GM21360 (cell line): Measurements from ENCODE around the gene LCN6.
"Not testable (repeated sequence)": the region's sequence is repeated elsewhere in the genome, so short reads cannot be mapped to it uniquely, and the experiment has no call there.

ENCODE experiments used
- ATAC-seq: cut with Tn5 transposase; IDR thresholded peaks from one replicate; pipeline ENCODE4 v1.9.1; 2021; ENCODE audit warnings: mild to moderate bottlenecking, moderate library complexity; ENCODE audit not compliant: unreplicated experiment

The LCN6 gene, protein sequence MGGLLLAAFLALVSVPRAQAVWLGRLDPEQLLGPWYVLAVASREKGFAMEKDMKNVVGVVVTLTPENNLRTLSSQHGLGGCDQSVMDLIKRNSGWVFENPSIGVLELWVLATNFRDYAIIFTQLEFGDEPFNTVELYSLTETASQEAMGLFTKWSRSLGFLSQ

DNA sequence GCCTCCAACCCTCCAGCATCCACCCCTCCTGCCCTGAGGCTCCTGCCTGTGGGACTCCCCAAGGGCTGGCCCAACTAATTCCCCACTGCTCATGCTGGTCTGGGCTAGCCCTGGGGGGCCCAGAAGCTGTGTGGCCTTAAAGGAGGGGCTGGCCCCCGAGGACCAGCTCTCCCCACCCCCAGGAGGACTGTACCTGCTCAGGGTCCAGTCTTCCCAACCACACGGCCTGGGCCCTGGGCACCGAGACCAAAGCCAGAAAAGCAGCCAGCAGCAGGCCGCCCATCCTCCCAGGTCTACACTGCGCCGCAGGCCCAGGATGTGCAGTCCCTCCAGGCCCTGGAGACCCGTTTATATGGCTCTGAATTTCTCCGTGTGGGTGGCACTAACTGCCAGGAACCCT is at the start of gene LCN6:
Gene LCN6 (minus strand): TSS at position 325 of the 400 bp plus-strand sequence. CDS start 42 bp downstream, at position 283.
- no peak for ATAC-seq

DNA sequence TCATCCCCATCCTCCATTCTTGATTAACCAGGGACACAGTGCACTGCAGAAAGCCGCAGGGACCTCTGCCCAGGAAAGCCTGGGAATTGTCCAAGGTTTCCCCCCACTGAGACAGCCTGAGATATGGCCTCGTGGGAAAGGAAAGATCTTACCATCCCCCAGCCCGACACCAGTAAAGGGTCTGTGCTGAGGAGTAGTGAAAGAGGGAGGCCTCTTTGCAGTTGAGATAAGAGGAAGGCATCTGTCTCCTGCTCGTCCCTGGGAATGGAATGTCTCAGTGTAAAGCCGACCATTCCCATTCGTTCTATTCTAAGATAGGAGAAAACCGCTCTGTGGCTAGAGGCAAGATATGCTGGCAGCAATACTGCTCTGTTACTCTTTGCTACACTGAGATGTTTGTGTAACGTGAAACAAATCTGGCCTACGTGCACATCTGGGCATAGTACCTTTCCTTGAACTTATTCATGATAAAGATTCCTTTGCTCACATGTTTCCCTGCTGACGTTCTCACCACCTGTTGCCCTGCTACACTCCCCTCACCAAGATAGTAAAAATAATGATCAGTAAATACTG is 48.5 kb upstream of the LCN6 start:
- ATAC-seq, result not testable (repeated sequence)

DNA sequence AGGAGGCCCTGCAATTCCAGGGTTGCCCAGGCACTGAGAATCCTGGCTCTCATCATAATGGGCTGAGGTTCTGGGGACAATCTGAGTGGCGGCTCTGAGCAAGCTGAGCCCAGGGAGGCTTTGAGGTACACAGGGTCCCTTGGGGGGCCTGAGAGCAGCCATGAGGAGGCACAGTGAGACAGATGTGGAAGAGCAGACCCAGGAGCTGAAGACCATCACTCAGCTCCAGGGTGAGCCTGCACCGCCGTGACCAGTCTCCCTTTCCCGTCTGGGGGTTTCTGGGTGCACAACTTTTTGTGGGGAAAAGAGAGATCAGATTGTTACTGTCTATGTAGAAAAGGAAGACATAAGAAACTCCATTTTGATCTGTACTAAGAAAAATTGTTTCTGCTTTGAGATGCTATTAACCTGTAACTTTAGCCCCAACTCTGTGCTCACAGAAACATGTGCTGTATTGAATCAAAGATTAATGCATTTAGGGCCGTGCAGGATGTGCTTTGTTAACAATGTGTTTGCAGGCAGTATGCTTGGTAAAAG is 48.0 kb upstream of the LCN6 start, which contains the start of gene CCDC183:
Gene CCDC183 (plus strand): TSS at position 101 of the 537 bp plus-strand sequence. CDS start 60 bp downstream, at position 161.
- ATAC-seq, result no peak

DNA sequence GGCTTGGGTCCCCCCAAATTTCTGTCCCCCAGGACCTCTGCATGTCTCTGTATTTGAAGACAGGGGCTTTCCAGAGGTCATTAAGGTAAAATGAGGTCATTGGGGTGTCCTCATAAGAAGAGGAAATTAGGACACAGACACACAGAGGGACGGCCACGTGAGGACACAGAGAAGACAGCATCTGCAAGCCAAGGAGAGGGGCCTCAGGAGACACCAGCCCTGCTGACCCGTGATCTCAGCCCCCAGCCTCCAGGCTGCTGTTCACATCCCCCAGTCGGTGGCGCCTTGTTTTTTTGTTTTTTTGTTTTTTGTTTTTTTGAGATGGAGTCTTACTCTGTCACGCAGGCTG is 46.6 kb upstream of the LCN6 start:
- ATAC-seq, result no peak

DNA sequence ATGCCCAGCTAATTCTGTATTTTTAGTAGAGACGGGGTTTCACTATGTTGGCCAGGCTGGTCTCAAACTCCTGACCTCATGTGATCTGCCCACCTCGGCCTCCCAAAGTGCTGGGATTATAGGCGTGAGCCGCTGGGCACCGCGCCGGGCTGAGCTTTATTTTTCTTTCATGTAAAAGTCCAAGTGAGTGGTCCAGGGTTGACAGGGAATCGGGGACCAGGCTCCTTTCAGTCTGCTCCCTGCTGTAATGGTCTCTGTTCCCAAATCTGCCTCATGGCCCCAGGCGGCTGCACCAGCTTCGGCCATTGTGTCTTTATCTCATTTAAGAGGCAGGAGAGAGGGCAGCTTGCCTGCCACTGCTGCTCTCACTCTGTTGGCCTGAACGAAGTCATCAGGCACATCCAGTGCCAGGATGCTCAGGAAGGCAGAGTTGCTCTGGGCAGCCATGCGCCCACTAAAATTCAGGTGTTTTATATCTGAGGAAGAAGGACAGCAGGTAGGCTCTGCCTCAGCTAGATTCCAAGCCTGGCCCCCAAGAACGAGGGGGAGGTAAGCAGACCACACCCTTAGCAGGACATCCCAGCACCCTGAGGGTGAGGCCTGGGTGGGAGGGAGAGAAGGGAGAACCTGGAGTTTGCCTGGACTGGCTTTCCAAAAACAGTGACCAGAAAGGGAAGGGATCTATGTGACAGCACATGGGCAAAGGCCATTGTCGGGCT is 46.1 kb upstream of the LCN6 start:
- no peak for ATAC-seq

DNA sequence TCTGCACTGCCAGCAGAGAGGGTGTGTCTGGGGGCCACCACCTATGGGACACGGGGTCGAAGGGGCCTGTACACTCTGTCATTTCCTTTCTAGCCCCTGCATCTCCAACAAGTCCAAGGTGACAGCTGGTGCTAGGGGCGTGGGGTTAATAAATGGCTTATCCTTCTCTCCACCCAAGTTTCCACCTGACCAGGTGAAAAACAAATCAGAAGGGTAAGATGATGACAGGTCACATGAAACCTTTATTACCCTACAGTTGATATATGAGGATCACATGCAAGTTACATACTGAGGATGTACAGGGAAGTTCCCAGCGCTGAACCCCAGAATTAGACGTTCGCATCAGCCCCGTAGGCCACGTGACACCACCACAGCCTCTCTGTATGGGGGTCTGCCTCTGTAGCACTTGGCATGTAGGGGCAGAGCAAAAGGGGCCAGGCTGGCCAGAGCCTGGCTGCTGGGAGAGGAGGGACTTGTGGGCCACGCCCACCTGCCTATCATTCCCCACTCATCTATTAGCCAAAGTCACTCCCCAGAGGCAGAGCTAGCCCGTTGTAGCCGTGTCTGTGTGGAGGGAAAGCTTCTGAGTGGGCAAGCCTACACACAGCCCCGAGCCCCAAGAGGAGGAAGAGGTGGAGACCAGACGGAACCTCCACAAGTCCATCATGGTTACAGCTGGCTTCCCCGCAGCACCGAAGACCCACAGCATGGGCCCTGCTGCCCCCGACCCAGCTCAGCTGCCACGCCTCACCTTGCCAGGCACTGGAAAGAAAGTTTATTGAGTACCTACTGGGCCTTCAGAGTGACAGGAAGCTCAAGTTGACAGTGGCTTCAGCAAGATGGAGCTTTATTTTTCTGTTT is 45.0 kb upstream of the LCN6 start:
- no peak for ATAC-seq

DNA sequence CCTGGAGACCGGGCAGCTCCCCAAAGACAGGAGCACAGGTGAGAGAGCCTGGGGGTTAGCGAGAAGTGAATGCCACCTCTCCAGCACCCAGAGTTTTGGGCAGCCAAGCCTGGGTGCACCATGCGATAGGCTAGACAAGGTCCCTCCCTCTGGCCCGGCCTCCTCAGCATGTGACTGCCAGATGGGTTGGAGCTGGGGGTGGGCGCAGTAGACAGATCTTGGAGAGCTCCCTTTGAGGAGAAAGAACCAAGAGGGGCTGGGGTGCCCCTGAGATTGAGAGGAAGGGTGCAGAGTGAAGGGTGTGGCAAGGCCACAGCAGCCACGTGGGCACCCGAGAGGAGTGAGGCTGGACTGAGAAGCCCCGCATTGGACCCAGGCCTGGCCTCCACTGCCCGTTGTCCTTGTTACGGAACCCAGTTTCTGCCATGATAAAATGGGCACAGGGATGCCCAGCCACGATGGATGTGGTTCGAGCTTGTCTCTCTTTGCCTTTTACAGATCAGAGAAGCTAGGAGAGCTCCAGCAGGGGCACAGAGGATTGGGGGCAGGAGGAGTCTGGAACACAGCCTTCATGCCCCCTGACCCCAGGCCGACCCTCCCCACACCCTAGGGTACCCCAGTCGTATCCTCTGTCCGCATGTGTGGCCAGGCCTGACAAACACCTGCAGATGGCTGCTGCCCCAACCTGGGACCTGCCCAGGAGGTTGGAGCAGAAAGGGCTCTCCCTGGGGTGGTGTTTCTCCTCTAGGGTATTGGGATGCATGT is 44.2 kb upstream of the LCN6 start:
- no peak for ATAC-seq

DNA sequence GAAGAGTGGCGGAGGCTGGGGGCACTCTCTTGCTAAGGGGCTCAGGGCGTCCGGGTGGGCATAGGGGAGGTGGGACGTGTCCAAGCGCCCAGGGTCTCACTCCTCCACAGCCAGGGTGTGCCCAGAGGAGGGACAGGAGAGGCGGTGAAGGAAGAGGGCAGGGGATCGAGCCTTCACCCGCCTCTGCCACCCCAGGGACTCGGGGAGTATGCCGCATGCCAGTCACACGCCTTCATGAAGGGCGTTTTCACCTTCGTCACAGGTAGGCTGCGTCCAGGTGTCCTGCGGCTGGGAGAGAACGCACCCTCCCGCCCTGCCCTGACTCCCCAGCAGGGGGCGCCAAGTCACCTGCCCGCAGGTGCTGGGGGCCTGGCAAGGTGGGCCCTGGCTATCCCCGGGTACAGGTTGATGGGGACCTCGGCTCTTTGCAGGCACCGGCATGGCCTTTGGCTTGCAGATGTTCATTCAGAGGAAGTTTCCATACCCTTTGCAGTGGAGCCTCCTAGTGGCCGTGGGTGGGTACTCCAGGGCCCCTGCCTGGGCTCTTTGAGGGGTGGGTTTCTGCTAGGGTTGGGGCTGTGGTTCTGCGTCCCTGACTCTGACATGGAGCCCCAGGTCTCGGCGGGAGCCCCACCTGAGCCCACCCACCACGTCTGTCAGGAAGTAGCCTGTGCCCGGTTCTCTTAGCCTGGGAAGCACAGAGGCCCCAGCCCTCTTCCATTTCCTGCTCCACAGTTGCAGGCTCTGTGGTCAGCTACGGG is 43.4 kb upstream of the LCN6 start:
- ATAC-seq, result no peak

DNA sequence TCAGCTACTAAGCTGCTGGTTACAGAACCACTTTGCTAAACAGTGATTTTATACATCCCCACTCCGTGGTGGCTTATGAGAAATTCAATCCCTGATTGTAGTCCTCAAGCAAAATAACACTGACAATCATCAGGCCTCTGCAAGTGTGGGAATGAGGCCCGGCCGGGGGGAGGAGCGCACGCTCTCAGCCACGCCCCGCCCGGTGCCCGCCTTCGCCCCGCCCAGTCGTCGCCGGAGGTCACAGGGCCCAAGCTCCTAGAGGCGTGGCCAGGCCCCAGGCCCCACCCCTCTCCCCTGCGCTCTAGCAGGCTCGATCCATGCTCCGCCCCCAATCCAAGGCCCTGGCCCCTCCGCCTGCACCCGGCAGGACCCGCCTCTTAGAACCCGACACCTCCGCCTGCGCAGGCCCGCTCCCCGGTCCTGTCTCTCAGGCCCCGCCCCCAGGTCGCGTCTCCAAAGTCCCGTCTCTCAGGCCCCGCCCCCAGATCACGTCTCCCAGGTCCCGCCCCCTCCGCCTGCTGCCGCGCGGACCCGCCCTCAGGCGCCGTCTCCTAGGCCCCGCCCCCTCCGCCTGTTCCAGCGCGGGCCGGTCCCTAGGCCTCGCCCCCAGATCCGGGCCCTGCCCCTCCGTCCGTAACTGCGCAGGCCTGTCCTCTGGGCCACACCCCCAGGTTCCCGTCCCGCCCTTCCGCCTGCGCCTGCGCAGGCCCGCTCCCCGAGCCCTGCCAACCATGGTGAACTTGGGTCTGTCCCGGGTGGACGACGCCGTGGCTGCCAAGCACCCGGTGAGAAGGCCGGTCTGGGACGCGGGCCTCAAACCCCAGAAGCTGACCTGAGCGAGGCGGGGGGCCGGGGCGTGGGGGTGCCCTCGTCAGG is 42.6 kb upstream of the LCN6 start, which contains the start of gene TMEM141:
Gene TMEM141 (plus strand): TSS at position 705 of the 876 bp plus-strand sequence. CDS start 27 bp downstream, at position 732.
- peak; percentile 84 for ATAC-seq

DNA sequence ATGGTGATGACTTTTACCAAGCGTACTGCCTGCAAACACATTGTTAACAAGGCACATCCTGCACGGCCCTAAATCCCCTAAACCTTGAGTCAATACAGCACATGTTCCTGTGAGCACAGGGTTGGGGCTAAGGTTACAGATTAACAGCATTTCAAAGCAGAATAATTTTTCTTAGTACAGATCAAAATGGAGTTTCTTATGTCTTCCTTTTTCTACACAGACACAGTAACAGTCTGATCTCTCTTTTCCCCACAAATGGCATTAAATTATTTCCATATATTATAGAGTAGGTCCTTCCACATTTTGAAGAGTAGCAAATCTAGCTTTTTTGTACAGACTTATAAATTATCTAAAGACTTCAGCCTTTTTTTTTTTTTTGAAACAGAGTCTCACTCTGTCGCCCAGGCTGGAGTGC is 41.2 kb upstream of the LCN6 start:
- no peak for ATAC-seq

DNA sequence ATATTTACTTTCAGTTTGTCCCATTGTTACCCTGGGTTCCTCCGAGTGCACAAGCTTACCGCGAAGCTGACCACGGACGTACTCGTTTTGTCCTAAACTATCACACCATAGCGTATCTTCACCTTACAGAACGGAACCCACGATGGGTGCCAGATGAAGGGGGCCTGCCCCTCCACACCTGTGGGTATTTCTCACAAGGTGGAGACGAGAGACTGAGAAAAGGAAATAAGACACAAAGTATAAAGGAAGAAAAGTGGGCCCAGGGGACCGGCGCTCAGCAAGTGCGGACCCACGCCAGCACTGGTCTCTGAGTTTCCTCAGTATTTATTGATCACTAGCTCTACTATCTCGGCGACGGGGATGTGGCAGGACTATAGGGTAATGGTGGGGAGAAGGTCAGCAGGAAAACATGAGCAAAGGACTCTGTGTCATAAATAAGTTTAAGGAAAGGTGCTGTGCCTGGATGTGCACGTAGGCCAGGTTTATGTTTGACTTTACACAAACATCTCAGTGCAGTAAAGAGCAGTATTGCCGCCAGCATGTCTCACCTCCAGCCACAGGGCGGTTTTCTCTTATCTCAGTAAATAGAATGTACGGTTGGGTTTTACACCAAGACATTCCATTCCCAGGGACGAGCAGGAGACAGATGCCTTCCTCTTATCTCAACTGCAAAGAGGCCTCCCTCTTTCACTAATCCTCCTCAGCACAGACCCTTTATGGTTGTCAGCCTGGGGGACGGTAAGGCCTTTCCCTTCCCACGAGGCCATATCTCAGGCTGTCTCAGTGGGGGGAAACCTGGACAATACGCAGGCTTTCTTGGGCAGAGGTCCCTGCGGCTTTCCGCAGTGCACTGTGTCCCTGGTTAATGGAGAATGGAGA is 40.6 kb upstream of the LCN6 start:
- ATAC-seq, result not testable (repeated sequence)

DNA sequence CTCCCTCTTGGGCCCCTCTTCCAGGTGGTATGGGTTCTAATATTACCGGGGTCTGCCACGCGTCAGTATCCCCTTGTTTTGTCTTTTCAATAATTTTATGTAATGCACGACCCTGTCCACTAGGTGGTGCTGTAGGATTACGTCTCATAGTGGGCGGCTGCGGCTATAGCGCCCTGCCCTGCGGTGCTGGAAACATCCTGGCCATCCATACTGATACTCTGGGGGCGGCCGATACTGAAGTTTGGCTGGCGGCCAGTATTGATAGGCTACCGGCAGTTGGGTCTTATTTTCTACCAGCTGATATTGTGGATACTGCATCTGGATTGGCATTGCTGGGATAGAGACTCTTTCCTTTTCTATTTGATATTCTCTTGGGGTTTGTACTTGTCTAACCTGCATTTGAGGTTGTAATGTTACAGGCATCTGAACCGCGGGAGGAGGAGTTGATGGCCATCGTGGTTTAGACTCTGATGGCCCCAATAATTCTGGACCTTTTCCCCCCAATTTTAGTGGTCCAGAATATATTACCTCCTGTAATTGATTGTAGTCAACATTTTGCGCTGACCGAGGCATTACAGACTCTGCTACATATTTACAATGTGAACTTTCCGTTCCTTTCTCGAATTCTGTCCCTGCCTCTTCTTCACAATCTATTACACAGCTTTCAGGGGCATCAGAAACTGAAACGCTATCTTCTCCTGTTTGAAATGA is 39.5 kb upstream of the LCN6 start:
- ATAC-seq, result no peak

DNA sequence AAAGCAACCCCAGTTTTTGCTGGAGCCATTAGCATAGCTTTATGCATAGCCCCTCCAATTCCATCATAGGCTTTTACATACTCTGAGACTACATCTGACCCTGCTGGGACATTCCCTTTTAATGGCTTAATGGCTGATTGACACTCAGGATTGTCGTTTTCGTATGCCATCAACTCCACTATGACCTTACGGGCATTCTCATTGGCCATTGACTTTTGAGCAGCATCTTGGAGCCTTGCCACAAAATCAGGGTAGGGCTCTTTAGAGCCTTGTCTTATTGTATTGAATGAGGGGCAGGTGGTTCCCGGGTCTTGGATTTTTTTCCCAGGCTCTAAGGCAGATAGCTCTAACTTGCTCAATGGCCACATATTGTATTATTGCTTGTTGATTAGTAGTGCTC is 38.7 kb upstream of the LCN6 start:
- not testable (repeated sequence) for ATAC-seq

DNA sequence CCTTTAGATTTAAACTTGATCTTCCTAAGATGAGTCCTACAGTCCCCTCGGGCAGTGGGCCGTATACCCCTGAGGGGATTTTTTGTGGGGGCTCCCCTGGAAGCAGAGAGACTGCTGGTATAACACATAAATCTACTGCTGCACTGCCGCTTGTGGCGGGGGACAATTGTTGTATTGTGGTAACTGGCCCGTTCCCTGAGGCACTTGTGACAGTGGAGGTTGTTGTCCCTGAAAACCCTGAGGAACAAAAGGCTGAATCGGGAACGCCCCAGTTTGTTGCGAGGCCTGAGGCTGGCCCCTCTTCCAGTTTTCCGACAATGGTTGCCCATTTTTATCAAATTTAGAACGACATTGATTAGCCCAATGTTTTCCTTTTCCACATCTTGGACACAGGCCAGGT is 38.1 kb upstream of the LCN6 start:
- ATAC-seq, result no peak

DNA sequence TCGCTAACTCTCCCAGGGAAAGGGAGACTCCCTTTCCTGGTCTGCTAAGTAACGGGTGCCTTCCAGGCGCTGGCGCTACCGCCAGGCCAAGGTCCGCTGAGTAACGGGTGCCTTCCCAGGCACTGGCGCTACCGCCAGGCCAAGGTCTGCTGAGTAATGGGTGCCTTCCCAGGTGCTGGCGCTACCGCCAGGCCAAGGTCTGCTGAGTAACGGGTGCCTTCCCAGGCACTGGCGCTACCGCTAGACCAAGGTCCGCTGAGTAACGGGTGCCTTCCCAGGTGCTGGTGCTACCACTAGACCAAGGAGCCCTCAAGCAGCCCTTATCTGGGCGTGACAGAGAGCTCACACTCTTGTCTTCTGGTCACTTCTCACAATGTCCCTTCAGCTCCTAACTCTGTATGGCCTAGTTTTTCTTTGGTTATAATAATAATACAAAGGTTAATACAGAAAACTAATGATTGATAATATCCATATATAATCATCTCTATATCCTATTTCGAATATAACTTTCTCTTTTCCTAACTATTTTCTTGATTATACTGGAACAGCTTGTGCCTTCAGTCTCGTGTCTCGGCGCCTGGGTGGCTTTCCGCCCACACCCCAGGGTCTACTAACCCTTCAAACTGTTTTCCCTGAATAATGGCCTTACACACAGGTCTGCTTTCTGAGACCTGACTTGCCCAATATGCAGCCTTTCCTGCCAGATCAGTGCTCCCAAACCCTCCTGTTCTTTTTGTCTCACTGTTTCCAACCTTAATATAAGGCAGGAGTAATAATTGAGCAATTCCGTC is 37.4 kb upstream of the LCN6 start:
- ATAC-seq, result not testable (repeated sequence)

DNA sequence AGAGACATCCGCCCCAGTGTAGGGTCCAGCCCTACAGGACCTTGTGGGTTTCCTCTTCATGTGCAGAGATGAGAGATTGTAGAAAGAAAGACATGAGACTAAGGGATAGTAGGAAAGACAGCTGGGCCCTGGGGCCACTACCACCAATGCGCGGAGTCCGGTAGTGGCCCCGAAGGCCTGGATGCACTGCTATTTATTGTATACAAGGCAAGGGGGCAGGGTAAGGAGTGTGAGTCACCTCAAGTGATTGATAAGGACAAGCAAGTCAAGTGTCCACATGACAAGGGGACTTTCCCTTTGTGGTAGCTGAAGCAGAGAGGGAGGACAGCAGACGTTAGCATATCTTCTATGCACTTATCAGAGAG is 36.7 kb upstream of the LCN6 start:
- no peak for ATAC-seq
